ENCODE results near the gene DPCD. TPM values are rescaled to one million over a fixed set of nuclear protein-coding genes. Genes with fewer than 3 reads are reported as not detected.
A peak's percentile ranks its signal among the peaks of the same experiment; 100 is the strongest.

The DPCD gene
- total and polyA plus RNA-seq, 3 donors from 2014 or later: 70.9 to 267 (median 87.6) TPM

DNA sequence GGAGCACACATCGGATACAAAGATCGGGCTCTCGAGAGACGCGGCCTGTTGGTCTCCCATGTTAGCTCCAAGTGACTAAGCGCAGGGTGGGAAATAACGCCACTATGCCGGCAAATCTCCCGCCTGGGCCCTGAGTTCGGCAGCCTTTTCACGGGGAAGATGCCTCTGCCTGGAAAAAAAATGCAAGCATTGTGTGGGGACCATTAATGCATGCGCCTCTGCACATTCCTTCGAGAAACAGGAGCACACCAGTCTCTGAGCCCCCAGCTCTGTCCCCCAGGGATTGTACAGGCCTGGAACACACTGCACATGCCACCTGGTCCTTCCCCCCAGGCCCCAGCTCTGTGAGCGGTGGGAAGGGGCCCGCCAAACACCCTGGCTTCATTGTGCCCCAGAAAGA lies 62.7 kb downstream of the DPCD start:
- no peak for DNase-seq
- H3K36me3 ChIP-seq (ENCODE audit: low read depth, missing control alignments): no peaks in the 10 kb centered on the region
- no peaks in the 10 kb centered on the region for H3K9me3 ChIP-seq
- intact Hi-C loops (cut with DNase I; ENCODE audit: low total_unique reads): no loop called here
- H3K27me3 ChIP-seq: no peaks in the 10 kb centered on the region
- no peak overlapping the region for H3K27ac ChIP-seq
- 82 to 86% methylated on average over 15 of the region's 15 CpGs for WGBS, 2 donors
- H3K4me1 ChIP-seq: no peaks in the 10 kb centered on the region
- TF ChIP-seq POLR2A (IDR thresholded peaks at IDR 0.05): no peak
- TF ChIP-seq, protein P1, sequence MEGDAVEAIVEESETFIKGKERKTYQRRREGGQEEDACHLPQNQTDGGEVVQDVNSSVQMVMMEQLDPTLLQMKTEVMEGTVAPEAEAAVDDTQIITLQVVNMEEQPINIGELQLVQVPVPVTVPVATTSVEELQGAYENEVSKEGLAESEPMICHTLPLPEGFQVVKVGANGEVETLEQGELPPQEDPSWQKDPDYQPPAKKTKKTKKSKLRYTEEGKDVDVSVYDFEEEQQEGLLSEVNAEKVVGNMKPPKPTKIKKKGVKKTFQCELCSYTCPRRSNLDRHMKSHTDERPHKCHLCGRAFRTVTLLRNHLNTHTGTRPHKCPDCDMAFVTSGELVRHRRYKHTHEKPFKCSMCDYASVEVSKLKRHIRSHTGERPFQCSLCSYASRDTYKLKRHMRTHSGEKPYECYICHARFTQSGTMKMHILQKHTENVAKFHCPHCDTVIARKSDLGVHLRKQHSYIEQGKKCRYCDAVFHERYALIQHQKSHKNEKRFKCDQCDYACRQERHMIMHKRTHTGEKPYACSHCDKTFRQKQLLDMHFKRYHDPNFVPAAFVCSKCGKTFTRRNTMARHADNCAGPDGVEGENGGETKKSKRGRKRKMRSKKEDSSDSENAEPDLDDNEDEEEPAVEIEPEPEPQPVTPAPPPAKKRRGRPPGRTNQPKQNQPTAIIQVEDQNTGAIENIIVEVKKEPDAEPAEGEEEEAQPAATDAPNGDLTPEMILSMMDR (IDR thresholded peaks at IDR 0.05): no peak
- H3K4me3 ChIP-seq: no peak overlapping the region

DNA sequence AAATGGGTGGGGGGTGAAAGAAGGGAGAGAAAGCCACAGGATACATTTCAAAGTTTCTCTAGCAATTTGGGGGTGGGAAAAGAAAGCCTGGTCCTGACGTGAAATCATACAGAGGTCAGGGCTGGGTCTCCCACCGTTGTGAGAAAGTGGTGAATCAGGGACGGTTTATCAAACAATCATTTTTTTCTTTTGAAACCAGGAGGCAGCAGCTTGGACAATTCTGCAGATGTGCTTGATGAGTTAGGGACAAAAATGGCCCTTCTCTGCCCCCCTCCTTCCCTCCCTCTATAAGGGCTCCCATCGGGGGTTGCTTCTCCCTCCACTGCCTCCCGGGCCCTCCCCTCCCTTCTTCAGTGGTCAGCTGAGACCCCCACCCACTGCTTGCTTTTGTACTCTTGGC lies 63.2 kb downstream of the DPCD start:
- DNase-seq: no peak
- intact Hi-C loops (cut with DNase I; ENCODE audit: low total_unique reads): no loop called here
- TF ChIP-seq, protein P1 (IDR thresholded peaks at IDR 0.05): no peak
- TF ChIP-seq POLR2A (IDR thresholded peaks at IDR 0.05): no peak
- no peaks in the 10 kb centered on the region for H3K9me3 ChIP-seq
- no peaks in the 10 kb centered on the region for H3K36me3 ChIP-seq (ENCODE audit: low read depth, missing control alignments)
- no peaks in the 10 kb centered on the region for H3K4me1 ChIP-seq
- H3K27ac ChIP-seq: no peak overlapping the region
- no peak overlapping the region for H3K4me3 ChIP-seq
- no peaks in the 10 kb centered on the region for H3K27me3 ChIP-seq
- WGBS, 2 donors: 68 to 75% methylated on average over 5 of the region's 5 CpGs

DNA sequence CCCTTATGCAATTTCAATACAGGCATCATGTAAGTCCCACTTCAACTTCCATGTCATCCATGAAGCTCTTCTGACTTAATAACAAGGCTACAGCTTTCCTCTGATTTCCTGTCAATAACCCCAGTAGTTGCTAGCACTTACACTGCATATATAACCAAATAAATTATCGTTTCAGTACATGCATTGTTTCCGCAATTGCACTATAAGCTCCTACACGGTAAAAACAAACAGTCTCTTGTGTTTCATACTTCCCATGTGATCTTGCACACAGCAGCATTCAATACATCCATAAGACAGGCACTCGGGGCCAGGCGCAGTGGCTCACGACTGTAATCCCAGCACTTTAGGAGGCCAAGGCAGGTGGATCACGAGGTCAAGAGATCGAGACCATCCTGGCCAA lies 65.4 kb downstream of the DPCD start:
- Histone ChIP-seq H3K4me3 (no peak overlapping the region), H3K4me1 (no peaks in the 10 kb centered on the region), H3K36me3 (ENCODE audit: low read depth, missing control alignments) (no peaks in the 10 kb centered on the region), H3K9me3 (no peaks in the 10 kb centered on the region), H3K27ac (no peak overlapping the region), H3K27me3 (no peaks in the 10 kb centered on the region)
- intact Hi-C loops (cut with DNase I; ENCODE audit: low total_unique reads): no loop called here
- WGBS, 2 donors: 89 to 96% methylated on average over 8 of the region's 8 CpGs
- DNase-seq: no peak
- TF ChIP-seq POLR2A (IDR thresholded peaks at IDR 0.05): no peak

DNA sequence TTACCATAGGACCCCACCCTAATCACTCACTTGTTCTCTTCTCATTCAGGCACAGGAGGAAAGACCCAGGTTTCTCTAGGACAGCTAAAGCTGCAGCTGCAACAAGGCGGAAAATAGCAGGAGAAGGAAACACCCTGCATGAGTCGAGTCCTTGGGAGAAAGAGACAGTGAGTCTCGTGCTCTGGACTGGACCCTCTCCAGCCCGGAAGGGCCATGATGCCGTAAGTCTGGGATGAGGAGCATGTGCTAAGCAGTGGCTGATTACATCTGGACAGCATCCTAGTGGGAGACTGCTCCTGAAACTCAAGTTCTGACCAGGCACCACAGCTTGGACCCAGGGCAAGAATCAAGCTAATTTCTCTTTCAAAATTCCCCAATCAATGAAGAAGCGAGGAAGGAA lies 67.4 kb downstream of the DPCD start:
- Histone ChIP-seq H3K4me3 (no peak overlapping the region), H3K27ac (no peak overlapping the region), H3K9me3 (no peaks in the 10 kb centered on the region), H3K36me3 (ENCODE audit: low read depth, missing control alignments) (no peaks in the 10 kb centered on the region), H3K27me3 (no peaks in the 10 kb centered on the region), H3K4me1 (no peaks in the 10 kb centered on the region)
- peak; percentile 47 for DNase-seq
- intact Hi-C loops (cut with DNase I; ENCODE audit: low total_unique reads): no loop called here
- WGBS, 2 donors: 51 to 80% methylated on average over 6 of the region's 6 CpGs
- TF ChIP-seq, protein P1 (IDR thresholded peaks at IDR 0.05): no peak
- TF ChIP-seq POLR2A (IDR thresholded peaks at IDR 0.05): no peak

DNA sequence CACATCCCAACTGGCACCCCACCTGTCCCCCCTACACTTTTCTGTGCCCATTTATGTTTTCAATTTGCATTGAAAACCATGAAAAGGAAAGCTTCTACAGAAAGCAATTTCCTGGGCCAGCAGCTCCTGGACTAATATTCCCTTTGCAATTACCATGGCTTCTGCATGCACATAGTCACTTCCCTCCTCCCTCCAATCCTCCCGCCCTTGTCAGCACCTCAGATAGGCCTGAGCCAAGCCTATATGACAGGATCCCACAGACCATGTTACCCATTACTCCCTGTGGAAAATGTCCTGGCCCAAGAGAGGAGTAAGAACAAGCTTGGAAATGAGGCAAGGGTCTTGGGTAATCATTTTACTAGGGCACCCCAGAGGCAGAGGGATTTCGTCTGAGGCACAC lies 68.8 kb downstream of the DPCD start:
- H3K27me3 ChIP-seq: no peaks in the 10 kb centered on the region
- H3K27ac ChIP-seq: no peak overlapping the region
- no peak for DNase-seq
- H3K9me3 ChIP-seq: no peaks in the 10 kb centered on the region
- TF ChIP-seq, protein P1 (IDR thresholded peaks at IDR 0.05): no peak
- TF ChIP-seq POLR2A (IDR thresholded peaks at IDR 0.05): no peak
- H3K4me3 ChIP-seq: no peak overlapping the region
- no peaks in the 10 kb centered on the region for H3K4me1 ChIP-seq
- H3K36me3 ChIP-seq (ENCODE audit: low read depth, missing control alignments): no peaks in the 10 kb centered on the region
- intact Hi-C loops (cut with DNase I; ENCODE audit: low total_unique reads): no loop called here
- WGBS, 2 donors: 93 to 95% methylated on average over 2 of the region's 2 CpGs
